ENCODE results near the gene CAMK1D.

CAMK1D gene

DNA sequence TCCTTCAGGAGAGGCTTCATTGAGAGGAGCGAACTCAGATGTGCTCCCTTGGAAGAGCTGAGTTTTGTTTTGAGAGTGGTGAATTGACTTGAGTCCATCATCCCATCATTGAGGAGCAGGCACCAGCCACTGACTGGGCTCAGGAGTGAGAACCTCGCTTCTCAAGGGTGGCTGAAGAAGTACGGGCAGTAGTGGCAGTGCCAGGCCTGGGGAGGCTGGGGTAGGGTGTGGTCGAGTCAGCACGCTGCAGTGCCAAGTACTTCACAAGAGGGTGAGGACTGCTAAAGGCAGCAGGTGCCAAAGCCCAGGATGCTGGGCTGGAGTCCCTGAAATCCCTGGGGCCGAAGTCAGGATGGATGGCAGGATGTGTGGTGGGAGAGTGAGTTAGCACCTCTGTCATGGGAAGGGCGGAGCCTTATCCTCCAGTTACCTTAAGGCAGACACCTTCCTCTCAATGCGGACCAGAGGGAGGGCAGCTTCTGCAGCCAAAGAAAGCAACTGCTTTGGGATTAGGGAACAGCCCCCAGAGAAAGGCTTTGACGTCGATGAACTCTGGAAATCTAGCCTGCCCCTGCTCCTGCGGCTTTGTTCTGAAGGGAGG lies 210.3 kb downstream of the CAMK1D start:
- H3K9me2 ChIP-seq (replicated peaks; ENCODE audit: insufficient read depth, low read length), result no peaks in the 10 kb centered on the region
- DNase-seq, result no peak
- no peak overlapping the region for H2AFZ ChIP-seq (ENCODE audit: low read length)
- H3K4me1 ChIP-seq (ENCODE audit: low read length), result no peaks in the 10 kb centered on the region
- no peak overlapping the region for H3K4me2 ChIP-seq (ENCODE audit: low read depth, low read length)
- TF ChIP-seq, protein P1, sequence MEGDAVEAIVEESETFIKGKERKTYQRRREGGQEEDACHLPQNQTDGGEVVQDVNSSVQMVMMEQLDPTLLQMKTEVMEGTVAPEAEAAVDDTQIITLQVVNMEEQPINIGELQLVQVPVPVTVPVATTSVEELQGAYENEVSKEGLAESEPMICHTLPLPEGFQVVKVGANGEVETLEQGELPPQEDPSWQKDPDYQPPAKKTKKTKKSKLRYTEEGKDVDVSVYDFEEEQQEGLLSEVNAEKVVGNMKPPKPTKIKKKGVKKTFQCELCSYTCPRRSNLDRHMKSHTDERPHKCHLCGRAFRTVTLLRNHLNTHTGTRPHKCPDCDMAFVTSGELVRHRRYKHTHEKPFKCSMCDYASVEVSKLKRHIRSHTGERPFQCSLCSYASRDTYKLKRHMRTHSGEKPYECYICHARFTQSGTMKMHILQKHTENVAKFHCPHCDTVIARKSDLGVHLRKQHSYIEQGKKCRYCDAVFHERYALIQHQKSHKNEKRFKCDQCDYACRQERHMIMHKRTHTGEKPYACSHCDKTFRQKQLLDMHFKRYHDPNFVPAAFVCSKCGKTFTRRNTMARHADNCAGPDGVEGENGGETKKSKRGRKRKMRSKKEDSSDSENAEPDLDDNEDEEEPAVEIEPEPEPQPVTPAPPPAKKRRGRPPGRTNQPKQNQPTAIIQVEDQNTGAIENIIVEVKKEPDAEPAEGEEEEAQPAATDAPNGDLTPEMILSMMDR (IDR thresholded peaks at IDR 0.05; ENCODE audit: low read length), result no peak
- no peak for TF ChIP-seq EZH2phosphoT487 (IDR thresholded peaks at IDR 0.05; ENCODE audit: low read length)
- TF ChIP-seq EZH2 (optimal IDR thresholded peaks at IDR 0.05; ENCODE audit: low read depth, low read length), result no peak
- no peaks in the 10 kb centered on the region for H3K27me3 ChIP-seq (replicated peaks; ENCODE audit: insufficient read depth, low read length)
- H3K9ac ChIP-seq (ENCODE audit: low read length), result no peak overlapping the region
- no peaks in the 10 kb centered on the region for H4K20me1 ChIP-seq (ENCODE audit: insufficient read depth, low read length)
- H3F3A ChIP-seq (ENCODE audit: insufficient read depth, low read length), result no peaks in the 10 kb centered on the region
- peaks cover 6% of the 10 kb centered on the region for H3K79me2 ChIP-seq (ENCODE audit: low read length)
- no peaks in the 10 kb centered on the region for H3K36me3 ChIP-seq (replicated peaks; ENCODE audit: insufficient read depth, low read length)
- no peak overlapping the region for H3K4me3 ChIP-seq (ENCODE audit: low read length)
- no peaks in the 10 kb centered on the region for H3K9me3 ChIP-seq (replicated peaks; ENCODE audit: insufficient read depth, low read length)
- no peak overlapping the region for H3K27ac ChIP-seq (ENCODE audit: low read length)

DNA sequence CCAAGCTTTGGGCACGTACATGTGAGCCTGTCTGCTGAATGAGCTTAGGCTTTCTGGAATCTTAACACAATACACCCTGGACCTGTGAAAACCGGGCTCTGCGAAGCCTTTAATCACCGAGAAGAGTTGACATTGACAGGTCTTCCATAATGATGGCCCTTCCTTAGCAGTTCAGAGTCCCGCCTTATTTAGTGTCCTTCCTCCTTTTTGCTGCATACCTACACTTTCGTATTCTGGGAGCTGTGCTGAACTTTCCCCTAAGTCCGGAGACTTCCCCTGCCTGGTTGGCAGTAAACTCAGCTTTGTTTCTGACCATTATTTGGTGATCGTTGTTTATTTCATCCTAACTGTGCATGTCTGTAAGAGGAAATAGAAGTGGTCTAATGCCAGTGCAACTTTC lies 212.0 kb downstream of the CAMK1D start:
- Histone ChIP-seq H3K4me3 (ENCODE audit: low read length) (no peak overlapping the region), H3K9ac (ENCODE audit: low read length) (no peak overlapping the region), H3K9me2 (replicated peaks; ENCODE audit: insufficient read depth, low read length) (no peaks in the 10 kb centered on the region), H3K27me3 (replicated peaks; ENCODE audit: insufficient read depth, low read length) (no peaks in the 10 kb centered on the region), H2AFZ (ENCODE audit: low read length) (no peak overlapping the region), H3K27ac (ENCODE audit: low read length) (no peak overlapping the region), H3K4me1 (ENCODE audit: low read length) (no peaks in the 10 kb centered on the region), H4K20me1 (ENCODE audit: insufficient read depth, low read length) (no peaks in the 10 kb centered on the region), H3F3A (ENCODE audit: insufficient read depth, low read length) (no peaks in the 10 kb centered on the region), H3K9me3 (replicated peaks; ENCODE audit: insufficient read depth, low read length) (no peaks in the 10 kb centered on the region), H3K36me3 (replicated peaks; ENCODE audit: insufficient read depth, low read length) (no peaks in the 10 kb centered on the region), H3K79me2 (ENCODE audit: low read length) (peaks cover 6% of the 10 kb centered on the region), H3K4me2 (ENCODE audit: low read depth, low read length) (no peak overlapping the region)
- TF ChIP-seq EZH2phosphoT487 (IDR thresholded peaks at IDR 0.05; ENCODE audit: low read length) (no peak), EZH2 (optimal IDR thresholded peaks at IDR 0.05; ENCODE audit: low read depth, low read length) (no peak)
- TF ChIP-seq, protein P1 (IDR thresholded peaks at IDR 0.05; ENCODE audit: low read length), result no peak
- no peak for DNase-seq

DNA sequence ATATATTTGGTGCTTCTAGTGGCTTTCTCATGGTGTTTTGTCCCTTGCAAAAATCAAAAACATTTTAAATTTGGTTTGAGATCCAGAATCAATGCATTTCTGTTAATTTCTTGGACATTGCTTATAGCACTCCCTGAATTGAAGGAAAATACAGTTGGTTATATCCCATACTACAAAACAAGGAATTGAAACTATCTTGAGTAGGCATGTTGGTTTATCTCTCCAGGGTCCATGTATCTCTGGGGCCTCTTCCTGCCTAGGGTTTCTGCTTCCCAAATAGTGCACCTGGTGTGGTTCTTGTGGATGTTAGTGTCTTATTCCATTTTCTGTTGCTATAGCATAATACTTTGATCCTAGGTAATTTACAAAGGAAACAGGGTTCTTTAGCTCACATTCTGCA lies 212.4 kb downstream of the CAMK1D start:
- Histone ChIP-seq H3K36me3 (replicated peaks; ENCODE audit: insufficient read depth, low read length) (no peaks in the 10 kb centered on the region), H3K9me3 (replicated peaks; ENCODE audit: insufficient read depth, low read length) (no peaks in the 10 kb centered on the region), H4K20me1 (ENCODE audit: insufficient read depth, low read length) (no peaks in the 10 kb centered on the region), H3K9ac (ENCODE audit: low read length) (no peak overlapping the region), H3K4me2 (ENCODE audit: low read depth, low read length) (no peak overlapping the region), H2AFZ (ENCODE audit: low read length) (no peak overlapping the region), H3K79me2 (ENCODE audit: low read length) (peaks cover 6% of the 10 kb centered on the region), H3K9me2 (replicated peaks; ENCODE audit: insufficient read depth, low read length) (no peaks in the 10 kb centered on the region), H3F3A (ENCODE audit: insufficient read depth, low read length) (no peaks in the 10 kb centered on the region), H3K27me3 (replicated peaks; ENCODE audit: insufficient read depth, low read length) (no peaks in the 10 kb centered on the region), H3K4me1 (ENCODE audit: low read length) (no peaks in the 10 kb centered on the region), H3K27ac (ENCODE audit: low read length) (no peak overlapping the region), H3K4me3 (ENCODE audit: low read length) (no peak overlapping the region)
- TF ChIP-seq, protein P1 (IDR thresholded peaks at IDR 0.05; ENCODE audit: low read length), result no peak
- TF ChIP-seq EZH2phosphoT487 (IDR thresholded peaks at IDR 0.05; ENCODE audit: low read length) (no peak), EZH2 (optimal IDR thresholded peaks at IDR 0.05; ENCODE audit: low read depth, low read length) (no peak)
- DNase-seq, result no peak
